BLaER1 (cell line): ENCODE results near the gene NGB.

Experiments used
- H3K27ac ChIP-seq: shearing (Covaris generic); formaldehyde crosslinking; 2 replicates; pipeline ENCODE4 v1.8.1; 2022
- H3K27me3 ChIP-seq: shearing (Covaris generic); formaldehyde crosslinking; 2 replicates; pipeline ENCODE4 v1.8.1; 2022
- H3K36me3 ChIP-seq: shearing (Covaris generic); formaldehyde crosslinking; 2 replicates; pipeline ENCODE4 v1.8.1; 2022
- H3K4me1 ChIP-seq: shearing (Covaris generic); formaldehyde crosslinking; 2 replicates; pipeline ENCODE4 v1.8.1; 2022
- H3K4me2 ChIP-seq: shearing (Covaris generic); formaldehyde crosslinking; 2 replicates; pipeline ENCODE4 v1.8.1; 2022
- H3K4me3 ChIP-seq: shearing (Covaris generic); formaldehyde crosslinking; 2 replicates; pipeline ENCODE4 v1.8.1; 2022
- H3K9ac ChIP-seq: shearing (Covaris generic); formaldehyde crosslinking; 2 replicates; pipeline ENCODE4 v1.8.1; 2022
- H3K9me3 ChIP-seq: shearing (Covaris generic); formaldehyde crosslinking; 2 replicates; pipeline ENCODE4 v1.8.1; 2022
- H4K20me1 ChIP-seq: shearing (Covaris generic); formaldehyde crosslinking; 2 replicates; pipeline ENCODE4 v1.8.1; 2022
- Cebpa-rat ChIP-seq: shearing (Covaris generic); IDR thresholded peaks from 2 replicates; pipeline ENCODE4 v1.8.1; 2022

NGB gene

GRCh38 chr14:77267937-77268699 is 2.9 kb downstream of the NGB start:
- Histone ChIP-seq H3K36me3 (no peaks in the 10 kb centered on the region), H3K27me3 (peaks cover 55% of the 10 kb centered on the region), H3K4me1 (peaks cover 77% of the 10 kb centered on the region), H4K20me1 (peaks cover 12% of the 10 kb centered on the region; the same call in 1 of the 2 replicates), H3K4me3 (no peak overlapping the region), H3K27ac (no peak overlapping the region), H3K4me2 (peak overlapping the region; percentile 65; the same call in 1 of the 2 replicates), H3K9me3 (peaks cover 9% of the 10 kb centered on the region), H3K9ac (no peak overlapping the region)
- TF ChIP-seq Cebpa-rat = no peak

DNA sequence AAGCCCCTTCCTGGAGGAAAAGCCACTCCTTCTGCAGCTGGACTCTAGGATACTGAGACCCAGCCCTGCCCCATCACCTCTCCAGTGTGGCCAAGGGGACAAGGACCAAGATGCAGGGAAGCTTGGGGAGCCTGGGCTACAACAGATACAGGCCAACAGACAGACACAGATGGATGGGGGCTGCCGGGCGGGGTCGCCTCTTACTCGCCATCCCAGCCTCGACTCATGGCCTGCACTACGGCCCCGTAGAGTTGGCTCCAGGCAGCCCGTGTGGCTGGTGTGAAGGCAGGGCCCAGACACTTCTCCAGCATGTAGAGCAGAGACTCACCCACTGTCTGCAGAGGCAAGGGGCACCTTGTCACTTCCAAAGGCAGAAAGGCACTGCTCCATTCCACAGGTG is 4.7 kb downstream of the NGB start:
- no peak overlapping the region for H3K9ac ChIP-seq
- peaks cover 39% of the 10 kb centered on the region for H3K27me3 ChIP-seq
- H3K4me1 ChIP-seq = peaks cover 82% of the 10 kb centered on the region
- H3K4me2 ChIP-seq = peak overlapping the region; percentile 84
- H3K36me3 ChIP-seq = no peaks in the 10 kb centered on the region
- H3K9me3 ChIP-seq = peaks cover 9% of the 10 kb centered on the region
- no peak for TF ChIP-seq Cebpa-rat
- peaks cover 12% of the 10 kb centered on the region; the same call in 1 of the 2 replicates for H4K20me1 ChIP-seq
- no peak overlapping the region for H3K4me3 ChIP-seq
- H3K27ac ChIP-seq = no peak overlapping the region

- Histone ChIP-seq H4K20me1 (peaks cover 6% of the 10 kb centered on the region; the same call in 1 of the 2 replicates), H3K36me3 (no peaks in the 10 kb centered on the region), H3K4me3 (no peak overlapping the region), H3K27ac (peak overlapping the region; percentile 65), H3K9ac (0 out of 2 replicates have a peak overlapping the region, but pooled peaks have one; percentile 18), H3K27me3 (peaks cover 34% of the 10 kb centered on the region), H3K9me3 (peaks cover 9% of the 10 kb centered on the region), H3K4me2 (peak overlapping the region; percentile 84), H3K4me1 (peaks cover 82% of the 10 kb centered on the region)
- no peak for TF ChIP-seq Cebpa-rat
Measured at GRCh38 chr14:77265561-77266335, 5.3 kb downstream of the NGB start.

DNA sequence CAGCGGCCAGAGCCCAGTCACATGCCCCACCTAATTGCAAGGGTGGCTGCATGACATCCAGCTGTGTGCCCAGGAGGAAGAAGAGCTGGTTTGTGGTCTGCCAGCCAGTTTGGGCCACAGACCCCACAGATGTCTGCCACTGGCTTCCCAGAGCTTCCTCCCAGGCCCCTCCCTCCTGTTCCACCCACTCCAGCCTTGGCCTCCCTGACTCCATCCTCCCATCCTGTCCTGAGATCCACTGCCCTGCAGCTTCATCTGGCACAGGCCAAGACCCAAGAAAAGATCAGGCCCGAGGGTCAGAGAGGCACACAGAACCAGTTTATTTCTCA is 5.9 kb downstream of the NGB start:
- Histone ChIP-seq H3K27ac (peak overlapping the region; percentile 65), H3K9ac (0 out of 2 replicates have a peak overlapping the region, but pooled peaks have one; percentile 18), H4K20me1 (no peaks in the 10 kb centered on the region; the same call in 1 of the 2 replicates), H3K4me1 (peaks cover 82% of the 10 kb centered on the region), H3K4me2 (peak overlapping the region; percentile 84), H3K9me3 (peaks cover 9% of the 10 kb centered on the region), H3K27me3 (peaks cover 28% of the 10 kb centered on the region), H3K4me3 (no peak overlapping the region), H3K36me3 (no peaks in the 10 kb centered on the region)
- TF ChIP-seq Cebpa-rat = no peak

DNA sequence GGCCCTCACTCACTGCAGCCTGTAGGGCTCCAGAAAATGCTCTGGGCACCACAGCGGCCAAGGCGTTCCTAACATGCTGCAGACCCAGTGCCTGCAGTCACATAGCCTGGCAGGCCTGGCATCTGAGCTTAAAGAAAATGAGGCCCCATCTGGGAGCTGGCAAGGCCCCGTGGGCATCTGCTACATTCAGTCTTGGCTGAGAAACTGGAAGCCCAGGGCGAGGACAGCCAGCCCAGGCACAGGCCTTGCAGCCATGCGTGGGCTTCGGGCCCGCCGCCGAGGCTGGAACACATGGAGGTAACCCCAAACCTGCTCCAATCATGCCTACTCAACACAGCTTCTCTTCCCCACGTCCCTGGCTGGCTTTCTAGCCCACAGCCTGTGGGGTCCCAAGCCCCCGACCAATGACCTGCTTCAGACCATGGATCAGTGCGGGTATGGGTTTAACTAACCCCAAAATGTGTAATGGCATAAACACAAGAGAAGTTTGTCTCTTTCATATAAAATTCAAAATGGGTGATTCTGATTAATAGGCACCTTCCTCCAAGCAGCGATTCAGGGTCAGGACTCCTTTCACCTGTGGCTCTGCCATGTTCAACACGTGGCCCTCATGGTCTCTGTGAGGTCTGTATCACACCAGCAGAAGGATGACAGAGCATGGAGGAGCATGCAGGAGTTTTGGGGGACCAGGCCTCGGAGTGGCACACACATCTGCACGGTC is 6.4 kb downstream of the NGB start:
- no peak for TF ChIP-seq Cebpa-rat
- Histone ChIP-seq H3K27me3 (peaks cover 22% of the 10 kb centered on the region), H3K27ac (no peak overlapping the region; the same call in 1 of the 2 replicates)

DNA sequence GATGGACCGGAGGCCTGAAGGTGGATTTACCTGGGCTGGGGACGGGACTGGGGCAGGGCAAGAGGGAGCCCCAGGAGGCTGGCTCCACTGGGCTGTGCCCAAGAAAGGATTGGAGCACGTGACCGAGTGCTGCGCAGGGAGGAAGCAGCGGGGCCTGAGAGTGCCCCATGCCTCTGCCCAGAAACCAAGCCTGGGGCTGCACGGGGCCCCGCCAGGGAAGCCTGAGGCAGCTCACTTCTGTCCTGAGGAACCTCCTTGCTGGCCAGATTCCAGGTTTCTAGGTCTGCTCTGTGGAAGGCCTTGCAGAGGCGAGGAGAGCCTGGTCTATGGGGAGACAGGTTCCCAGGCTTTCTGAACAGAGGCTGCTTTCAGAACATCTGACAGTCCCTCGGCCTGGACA is 10.4 kb downstream of the NGB start:
- Histone ChIP-seq H3K27me3 (no peaks in the 10 kb centered on the region), H3K4me3 (no peak overlapping the region), H3K9me3 (no peaks in the 10 kb centered on the region), H3K9ac (peak overlapping the region; percentile 15; the same call in 1 of the 2 replicates), H3K27ac (peak overlapping the region; percentile 44; the same call in 1 of the 2 replicates), H3K36me3 (peaks cover 24% of the 10 kb centered on the region), H3K4me1 (peaks cover 56% of the 10 kb centered on the region), H3K4me2 (peak overlapping the region; percentile 66), H4K20me1 (no peaks in the 10 kb centered on the region)
- no peak for TF ChIP-seq Cebpa-rat

More for the DNA sequence above, 6.4 kb downstream of the NGB start:
- Histone ChIP-seq H3K9ac (no peak overlapping the region), H3K9me3 (peaks cover 9% of the 10 kb centered on the region), H3K36me3 (no peaks in the 10 kb centered on the region), H3K4me3 (no peak overlapping the region), H3K4me2 (peak overlapping the region; percentile 84), H3K4me1 (peaks cover 82% of the 10 kb centered on the region), H4K20me1 (no peaks in the 10 kb centered on the region)

GRCh38 chr14:77260199-77260598 is 10.8 kb downstream of the NGB start:
- H3K9me3 ChIP-seq = no peaks in the 10 kb centered on the region
- peaks cover 52% of the 10 kb centered on the region for H3K4me1 ChIP-seq
- peak overlapping the region; percentile 15; the same call in 1 of the 2 replicates for H3K9ac ChIP-seq
- H3K27ac ChIP-seq = peak overlapping the region; percentile 44; the same call in 1 of the 2 replicates
- H3K36me3 ChIP-seq = peaks cover 28% of the 10 kb centered on the region
- H3K4me3 ChIP-seq = no peak overlapping the region
- H3K27me3 ChIP-seq = no peaks in the 10 kb centered on the region
- no peaks in the 10 kb centered on the region for H4K20me1 ChIP-seq
- H3K4me2 ChIP-seq = peak overlapping the region; percentile 66
- no peak for TF ChIP-seq Cebpa-rat

GRCh38 chr14:77259025-77259715 is 11.8 kb downstream of the NGB start:
- Histone ChIP-seq H3K9ac (no peak overlapping the region), H3K4me2 (peak overlapping the region; percentile 66; the same call in 1 of the 2 replicates), H3K27ac (no peak overlapping the region), H3K27me3 (no peaks in the 10 kb centered on the region), H4K20me1 (no peaks in the 10 kb centered on the region), H3K4me1 (peaks cover 42% of the 10 kb centered on the region), H3K36me3 (peaks cover 31% of the 10 kb centered on the region), H3K4me3 (no peak overlapping the region), H3K9me3 (no peaks in the 10 kb centered on the region)
- no peak for TF ChIP-seq Cebpa-rat

- H3K4me3 ChIP-seq = no peak overlapping the region
Measured at GRCh38 chr14:77258566-77258965, 12.4 kb downstream of the NGB start.

More at GRCh38 chr14:77258566-77258965, 12.4 kb downstream of the NGB start:
- no peaks in the 10 kb centered on the region for H3K27me3 ChIP-seq
- H3K4me2 ChIP-seq = no peak overlapping the region
- H3K9ac ChIP-seq = no peak overlapping the region
- peaks cover 37% of the 10 kb centered on the region for H3K36me3 ChIP-seq
- no peak overlapping the region for H3K27ac ChIP-seq
- no peaks in the 10 kb centered on the region for H4K20me1 ChIP-seq
- no peak for TF ChIP-seq Cebpa-rat
- H3K9me3 ChIP-seq = no peaks in the 10 kb centered on the region
- H3K4me1 ChIP-seq = peaks cover 41% of the 10 kb centered on the region
